Liver (tissue), 9 donors: ENCODE results near the gene RFNG. TPM values are rescaled to one million over a fixed set of nuclear protein-coding genes. Genes with fewer than 3 reads are reported as not detected.
A peak's percentile ranks its signal among the peaks of the same experiment; 100 is the strongest.

Experiments used
- DNase-seq: peaks from one replicate; pipeline ENCODE4 v3.0.0-alpha.2; 2017; ENCODE audit warnings: low spot score
- H3K27ac ChIP-seq, 2 donors: one replicate each; pipeline ENCODE4 v1.7.0; 2013; ENCODE audit warnings: inconsistent platforms in 2 of 2, low read length in 2 of 2, control low read depth in 1 of 2, low read depth in 1 of 2, mild to moderate bottlenecking in 1 of 2
- H3K27me3 ChIP-seq, 4 donors: one replicate each; pipeline versions ENCODE4 v1.6.1 to v1.7.0; 2013; ENCODE audit warnings: low read length in 3 of 4, inconsistent platforms in 1 of 4, mild to moderate bottlenecking in 1 of 4, moderate library complexity in 1 of 4; ENCODE audit not compliant: control insufficient read depth in 4 of 4, insufficient read depth in 4 of 4
- H3K36me3 ChIP-seq, 4 donors: one replicate each; pipeline versions ENCODE4 v1.6.1 to v1.7.0; 2013; ENCODE audit warnings: low read length in 3 of 4, mild to moderate bottlenecking in 3 of 4, low read depth in 1 of 4, moderate library complexity in 1 of 4; ENCODE audit not compliant: control insufficient read depth in 4 of 4, insufficient read depth in 3 of 4
- H3K4me1 ChIP-seq, 4 donors: one replicate each; pipeline versions ENCODE4 v1.6.1 to v1.7.0; 2013; ENCODE audit warnings: low read length in 3 of 4, mild to moderate bottlenecking in 3 of 4, moderate library complexity in 1 of 4; ENCODE audit not compliant: control insufficient read depth in 4 of 4, insufficient read depth in 4 of 4
- H3K4me3 ChIP-seq, 3 donors: one replicate each; pipeline versions ENCODE4 v1.6.1 to v1.7.0; 2013; ENCODE audit warnings: low read length in 3 of 3, control low read depth in 1 of 3, low read depth in 1 of 3, mild to moderate bottlenecking in 1 of 3
- H3K9ac ChIP-seq, 2 donors: one replicate each; pipeline ENCODE4 v1.7.0; 2013; ENCODE audit warnings: low read length in 2 of 2, mild to moderate bottlenecking in 2 of 2, moderate library complexity in 2 of 2, control low read depth in 1 of 2, low read depth in 1 of 2
- H3K9me3 ChIP-seq, 4 donors: one replicate each; pipeline versions ENCODE4 v1.6.1 to v1.7.0; 2013; ENCODE audit warnings: low read length in 3 of 4; ENCODE audit not compliant: control insufficient read depth in 4 of 4
- CTCF ChIP-seq: fragments of 150-350 bp; IDR thresholded peaks from 2 replicates; pipeline ENCODE4 v1.5.1; 2017; ENCODE audit warnings: improper control_type of control experiment, low read depth, low read length; ENCODE audit not compliant: missing input control
- EGR1 ChIP-seq, 2 donors: IDR thresholded peaks; 2 replicates each; pipeline ENCODE4 v1.6.1; 2016 to 2018; ENCODE audit warnings: antibody characterized with exemption in 2 of 2, low read depth in 2 of 2
- FOXA1 ChIP-seq: IDR thresholded peaks from 2 replicates; pipeline ENCODE4 v1.6.1; 2016; ENCODE audit warnings: antibody characterized with exemption
- FOXA2 ChIP-seq: IDR thresholded peaks from 2 replicates; pipeline ENCODE4 v1.6.1; 2016; ENCODE audit warnings: antibody characterized with exemption
- GABPA ChIP-seq, 2 donors: IDR thresholded peaks in 1 of 2; conservative IDR thresholded peaks in 1 of 2; 2 replicates each; pipeline ENCODE4 v1.6.1; 2016; ENCODE audit warnings: antibody characterized with exemption in 2 of 2, mild to moderate bottlenecking in 1 of 2, moderate library complexity in 1 of 2
- HNF4A ChIP-seq, 2 donors: conservative IDR thresholded peaks; 2 replicates each; pipeline ENCODE4 v1.6.1; 2016; ENCODE audit warnings: antibody characterized with exemption in 2 of 2, mild to moderate bottlenecking in 2 of 2
- MAX ChIP-seq: IDR thresholded peaks from 2 replicates; pipeline ENCODE4 v1.6.1; 2016; ENCODE audit warnings: antibody characterized with exemption
- NR2F2 ChIP-seq: IDR thresholded peaks from 2 replicates; pipeline ENCODE4 v1.6.1; 2016; ENCODE audit warnings: antibody characterized with exemption
- RAD21 ChIP-seq, 2 donors: IDR thresholded peaks; 2 replicates each; pipeline ENCODE4 v1.6.1; 2016; ENCODE audit warnings: antibody characterized with exemption in 2 of 2, mild to moderate bottlenecking in 2 of 2
- REST ChIP-seq: IDR thresholded peaks from 2 replicates; pipeline ENCODE4 v1.6.1; 2016; ENCODE audit warnings: antibody characterized with exemption, mild to moderate bottlenecking
- RXRA ChIP-seq, 2 donors: IDR thresholded peaks; 2 replicates each; pipeline ENCODE4 v1.6.1; 2017 to 2018; ENCODE audit warnings: antibody characterized with exemption in 2 of 2, mild to moderate bottlenecking in 1 of 2
- SP1 ChIP-seq: IDR thresholded peaks from 2 replicates; pipeline ENCODE4 v1.6.1; 2018; ENCODE audit warnings: antibody characterized with exemption, mild to moderate bottlenecking
- TAF1 ChIP-seq: conservative IDR thresholded peaks from 2 replicates; pipeline ENCODE4 v1.6.1; 2016; ENCODE audit warnings: antibody characterized with exemption, mild to moderate bottlenecking
- ZBTB33 ChIP-seq: IDR thresholded peaks from 2 replicates; pipeline ENCODE4 v1.6.1; 2016; ENCODE audit warnings: antibody characterized with exemption
- WGBS: extraction: QIAGEN DNeasy Blood & Tissue Kit; methylation state at CpG from one replicate; pipeline ENCODE4 v1.1.7; 2013; 5-methylcytosine and 5-hydroxymethylcytosine counted together
- polyA plus RNA-seq, 2 donors: library from polyadenylated mRNA; stranded (reverse) in 1 of 2; unstranded in 1 of 2; fragments of 200-250 nt in 1 of 2; fragments of >200 nt in 1 of 2; fragmentation: Nextera tagmentation in 1 of 2; extraction: Ambion mirVana in 1 of 2; gene quantifications; one replicate each; pipeline versions ENCODE4 v1.2.1 to v1.2.3, GENCODE V29; 2013 to 2015
- total RNA-seq, 2 donors: library from RNA; depleted of rRNA; stranded (reverse); fragments of >200 nt; gene quantifications; one replicate each; pipeline ENCODE4 v1.2.3, GENCODE V29; 2014
- donor health status: healthy.
- donor health status: healthy.
- donor health status: healthy.
- donor health status: healthy.
- donor health status: healthy.

Gene RFNG
- total and polyA plus RNA-seq, 4 donors = 15.0 to 36.0 (median 23.4) TPM

- Histone ChIP-seq H3K27ac (no peak overlapping the region), H3K9ac (no peak overlapping the region), H3K9me3 (no peaks in the 10 kb centered on the region), H3K4me3 (no peak overlapping the region), H3K27me3 (no peaks in the 10 kb centered on the region), H3K36me3 (peaks cover 0 to 8% (median 1%) of the 10 kb centered on the region in 4 donors), H3K4me1 (peaks cover 8 to 53% (median 32%) of the 10 kb centered on the region in 4 donors)
- DNase-seq = no peak
- TF ChIP-seq MAX (no peak), FOXA1 (no peak)
- 93% methylated on average over 9 of the region's 9 CpGs for WGBS
Observed at GRCh38 chr17:82042649-82043048, 9.0 kb downstream of the RFNG start.

GRCh38 chr17:82041144-82041814 is 10.3 kb downstream of the RFNG start:
- DNase-seq = no peak
- Histone ChIP-seq H3K36me3 (no peaks in the 10 kb centered on the region), H3K4me3 (no peak overlapping the region), H3K4me1 (peaks cover 10 to 48% (median 27%) of the 10 kb centered on the region in 4 donors), H3K27ac (peak overlapping the region; percentile 12 to 49), H3K9ac (peak overlapping the region in 1 of 2 donors; percentile 57), H3K27me3 (no peaks in the 10 kb centered on the region), H3K9me3 (no peaks in the 10 kb centered on the region)
- TF ChIP-seq RAD21 (IDR thresholded peaks at IDR 0.05) = no peak
- no peak for TF ChIP-seq NR2F2
- no peak for TF ChIP-seq ZBTB33
- no peak for TF ChIP-seq SP1
- no peak for TF ChIP-seq RXRA (IDR thresholded peaks at IDR 0.05)
- TF ChIP-seq MAX = no peak
- no peak for TF ChIP-seq TAF1
- TF ChIP-seq HNF4A (conservative IDR thresholded peaks at IDR 0.05) = no peak
- no peak for TF ChIP-seq REST
- no peak for TF ChIP-seq FOXA1
- no peak for TF ChIP-seq CTCF
- TF ChIP-seq GABPA (IDR thresholded peaks at IDR 0.05 in 1 of 2, conservative IDR thresholded peaks at IDR 0.05 in 1 of 2) = no peak
- TF ChIP-seq FOXA2 = no peak
- TF ChIP-seq EGR1 (IDR thresholded peaks at IDR 0.05; ENCODE audit: low read depth in 2 of 2) = no peak
- WGBS = 90% methylated on average over 17 of the region's 17 CpGs
